Activated CD4-positive, alpha-beta T cell treated with anti-CD3 and anti-CD28 coated beads, Interleukin-2, amount 50 U/mL, for 48 hours (primary cell): ENCODE measurements around the gene GCN1.
"Not testable (repeated sequence)": the region's sequence is repeated elsewhere in the genome, so short reads cannot be mapped to it uniquely, and the experiment has no call there.

ENCODE experiments used
- DNase-seq, 2 experiments: peaks; one replicate each; pipeline ENCODE4 v3.0.0-alpha.2; 2020

The GCN1 gene

DNA sequence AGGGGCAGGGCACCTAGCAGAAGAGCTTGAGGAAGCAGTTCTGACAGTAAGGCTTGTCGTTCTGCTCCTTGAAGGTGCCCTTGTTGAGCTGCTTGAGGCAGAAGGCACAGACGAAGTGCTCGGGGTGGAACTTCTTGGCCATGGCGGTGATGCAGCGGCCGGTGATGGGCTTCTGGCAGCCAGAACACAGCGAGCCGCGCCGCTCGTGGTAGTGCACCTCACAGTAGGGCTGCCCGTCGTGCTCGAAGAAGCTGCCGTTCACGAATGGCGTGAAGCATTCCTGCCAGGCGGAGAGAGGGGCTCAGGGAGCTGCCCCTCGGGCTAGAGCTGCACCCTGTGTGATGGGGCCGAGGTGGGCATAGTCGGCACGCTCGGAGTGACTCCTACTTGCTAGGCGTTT, 17.8 kb upstream of the GCN1 start:
- no peak for DNase-seq

DNA sequence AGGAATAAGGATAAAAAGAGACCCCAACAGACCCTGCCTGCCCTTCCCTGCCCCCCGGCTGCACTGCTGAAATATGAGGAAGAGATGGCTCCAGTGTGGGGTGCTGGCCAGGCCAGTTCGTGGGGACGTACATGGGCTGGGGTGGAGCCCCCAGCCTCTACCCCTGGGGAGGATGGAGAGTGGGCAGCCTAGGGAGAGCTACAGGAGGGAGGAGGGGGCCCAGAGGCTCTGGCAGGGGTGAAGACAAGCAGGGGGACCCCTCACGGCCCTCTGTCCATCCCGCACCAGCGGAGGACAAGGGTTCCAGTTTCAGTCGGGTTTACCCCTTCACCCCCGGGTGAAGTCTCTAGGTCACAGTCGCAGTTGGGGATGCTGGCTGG, 17.4 kb upstream of the GCN1 start:
- no peak for DNase-seq

DNA sequence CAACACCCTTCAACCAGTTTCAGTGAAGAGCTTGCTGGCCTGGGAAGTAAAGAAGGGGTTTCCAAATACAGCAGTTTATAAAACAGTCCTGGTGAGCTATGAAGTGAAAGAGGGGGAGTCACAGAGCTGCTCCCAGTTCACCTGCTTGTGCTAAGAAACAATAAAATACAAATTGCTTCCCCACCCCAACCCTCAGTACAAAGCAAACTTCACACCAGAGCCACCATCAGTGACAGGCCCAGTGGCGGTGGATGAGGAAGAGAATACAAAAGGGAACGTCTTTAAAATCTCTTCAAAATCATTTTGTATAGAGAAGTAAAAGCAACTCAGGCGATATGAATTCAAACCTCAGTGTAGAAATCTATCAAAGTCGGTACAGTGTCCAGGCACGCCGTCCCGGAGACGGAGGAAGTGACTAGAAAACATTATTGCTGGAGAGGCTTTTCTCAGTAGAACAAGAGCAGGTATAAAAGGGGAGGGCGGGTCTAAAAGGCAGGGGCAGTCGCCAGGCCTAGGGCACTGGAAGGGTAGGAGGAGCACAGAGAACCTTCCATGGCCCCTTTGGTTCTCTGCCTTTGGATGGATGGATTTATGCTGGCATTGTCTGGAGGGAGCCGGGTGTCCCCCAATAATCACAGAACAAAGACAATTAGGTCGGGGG, 16.9 kb upstream of the GCN1 start:
- DNase-seq, result no peak

DNA sequence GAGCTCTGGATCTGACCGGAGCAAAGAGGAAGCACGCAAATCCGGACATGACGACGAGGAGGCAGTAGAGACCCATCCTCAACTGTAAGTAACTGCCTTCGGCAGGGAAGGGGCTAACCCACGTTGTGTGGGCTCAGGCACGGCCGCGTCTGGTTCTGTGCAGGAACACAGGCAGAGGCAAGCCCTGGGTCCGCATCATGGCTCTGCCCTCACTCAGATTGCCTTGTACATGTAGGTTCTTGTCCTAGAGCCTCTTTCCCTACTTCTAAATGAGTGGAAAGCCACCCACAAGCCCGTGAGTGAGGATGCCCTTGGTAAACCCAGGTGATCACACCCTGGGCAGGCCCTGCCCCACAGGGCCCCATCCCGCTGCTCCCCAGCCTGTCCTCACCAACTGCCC, 15.3 kb upstream of the GCN1 start:
- no peak for DNase-seq

DNA sequence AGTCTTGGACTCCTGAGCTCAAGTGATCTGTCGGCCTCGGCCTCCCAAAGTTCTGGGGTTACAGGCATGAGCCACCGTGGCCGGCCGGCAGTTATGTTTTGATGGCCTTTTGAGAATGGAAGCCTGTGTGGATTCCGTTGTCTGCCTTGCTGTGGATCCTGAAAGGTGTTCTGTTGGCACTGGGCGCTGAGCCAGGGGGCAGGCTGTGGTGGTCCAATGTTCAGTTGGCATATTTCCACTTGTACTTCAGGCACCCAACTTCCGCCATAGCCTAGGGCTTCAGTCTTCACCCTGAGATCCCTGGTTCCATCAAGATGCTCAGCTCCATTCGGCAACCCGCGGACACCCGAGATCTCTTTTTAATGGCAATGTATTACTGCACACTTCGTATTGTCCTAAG, 12.7 kb upstream of the GCN1 start:
- DNase-seq, result no peak

DNA sequence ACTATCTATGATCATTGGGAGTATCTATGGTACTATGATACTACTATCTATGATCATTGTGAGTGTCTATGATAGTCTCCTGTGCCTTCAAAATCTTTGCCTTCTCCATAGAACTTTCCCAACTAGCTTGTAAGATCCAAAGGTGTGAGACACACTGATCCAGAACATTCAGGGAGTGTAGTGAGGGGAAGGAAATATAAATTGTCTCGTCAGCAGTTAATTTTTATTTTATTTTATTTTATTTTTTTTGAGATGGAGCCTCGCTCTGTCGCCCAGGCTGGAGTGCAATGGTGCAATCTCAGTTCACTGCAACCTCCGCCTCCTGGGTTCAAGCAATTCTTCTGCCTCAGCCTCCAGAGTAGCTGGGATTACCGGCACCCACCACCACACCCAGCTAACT, 12.3 kb upstream of the GCN1 start:
- not testable (repeated sequence) for DNase-seq

DNA sequence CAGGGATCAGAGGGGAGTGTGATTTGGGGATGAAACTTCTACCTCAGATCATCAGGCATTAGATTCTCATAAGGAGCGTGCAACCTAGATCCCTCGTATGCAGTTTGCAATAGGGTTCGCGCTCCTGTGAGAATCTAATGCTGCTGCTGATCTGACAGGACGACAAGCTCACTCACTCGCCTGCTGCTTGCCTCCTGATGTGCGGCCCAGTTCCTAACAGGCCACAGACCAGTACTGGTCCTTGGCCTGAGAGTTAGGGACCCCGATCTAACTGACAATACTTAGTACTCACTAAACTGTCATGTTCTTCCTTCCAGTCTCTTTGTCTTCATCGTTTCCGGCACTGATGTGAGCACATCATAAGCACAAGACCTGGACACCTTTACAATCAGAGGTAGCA, 11.7 kb upstream of the GCN1 start:
- no peak for DNase-seq

DNA sequence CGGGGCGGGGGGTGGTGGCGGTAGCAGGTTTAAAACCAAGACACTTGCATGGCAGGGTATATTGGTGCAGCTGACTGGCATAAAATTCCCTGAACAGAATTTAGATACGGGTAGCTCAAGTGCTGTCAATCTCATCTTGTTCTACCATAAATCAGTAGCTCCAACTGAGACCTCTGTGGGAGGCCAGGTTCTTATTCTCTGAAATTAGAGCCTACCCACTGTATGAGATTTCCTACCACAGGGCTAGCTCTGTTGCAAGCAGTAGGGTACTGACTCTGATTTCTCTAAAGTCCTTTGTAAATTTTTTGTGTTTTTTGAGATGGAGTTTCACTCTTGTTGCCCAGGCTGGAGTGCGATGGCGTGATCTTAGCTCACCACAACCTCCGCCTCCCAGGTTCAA, 9.7 kb upstream of the GCN1 start:
- no peak for DNase-seq

DNA sequence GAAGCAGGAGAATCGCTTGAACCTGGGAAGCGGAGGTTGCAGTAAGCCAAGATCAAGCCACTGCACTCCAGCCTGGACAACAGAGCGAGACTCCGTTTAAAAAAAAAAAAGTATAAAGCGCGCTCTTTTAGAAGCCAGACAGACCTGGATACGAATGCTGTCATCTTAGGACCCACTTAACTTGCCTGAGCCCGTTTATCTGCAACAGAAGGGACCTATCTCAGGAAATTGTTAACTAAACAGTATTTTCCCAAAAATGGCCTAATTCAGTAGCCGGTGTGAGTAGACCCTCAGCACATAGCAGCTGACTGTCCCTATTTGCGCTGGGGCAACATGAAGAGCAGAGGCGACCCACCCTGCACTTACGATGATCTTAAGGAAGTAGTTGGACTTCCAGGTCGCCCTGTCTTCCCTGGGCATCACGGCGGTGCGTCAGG, 5.9 kb upstream of the GCN1 start:
- no peak for DNase-seq

DNA sequence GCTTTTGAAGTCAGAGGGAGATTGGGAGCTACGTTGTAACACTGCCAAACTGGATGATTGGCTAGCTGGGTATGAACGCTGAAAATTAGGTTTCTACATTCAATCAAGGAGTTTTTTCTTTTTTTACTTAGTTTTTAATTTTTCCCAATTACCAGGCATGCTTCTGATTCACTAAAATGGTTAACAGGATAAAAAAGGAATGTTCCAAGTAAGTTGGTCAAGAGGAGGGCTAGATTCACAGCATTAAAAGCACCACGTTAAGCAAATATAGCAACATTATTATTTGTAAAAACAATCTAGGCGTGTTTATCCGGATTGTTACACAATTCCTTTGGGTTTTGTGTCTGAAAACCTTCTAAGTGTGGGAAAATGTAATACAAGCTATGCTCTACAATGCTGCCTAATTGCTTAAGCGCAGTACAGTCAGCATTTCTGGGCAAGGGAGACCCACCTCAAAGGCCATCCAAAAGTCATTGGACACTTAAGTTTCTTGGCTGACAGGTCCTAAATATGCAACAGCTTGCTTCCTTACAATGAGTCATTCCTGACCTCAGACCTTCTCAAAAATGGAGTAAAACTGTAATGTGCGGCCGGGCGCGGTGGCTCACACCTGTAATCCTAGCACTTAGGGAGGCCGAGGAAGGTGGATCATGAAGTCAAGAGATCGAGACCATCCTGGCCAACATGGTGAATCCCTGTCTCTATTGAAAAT, 5.2 kb upstream of the GCN1 start:
- DNase-seq, result peak; percentile 48 to 64

DNA sequence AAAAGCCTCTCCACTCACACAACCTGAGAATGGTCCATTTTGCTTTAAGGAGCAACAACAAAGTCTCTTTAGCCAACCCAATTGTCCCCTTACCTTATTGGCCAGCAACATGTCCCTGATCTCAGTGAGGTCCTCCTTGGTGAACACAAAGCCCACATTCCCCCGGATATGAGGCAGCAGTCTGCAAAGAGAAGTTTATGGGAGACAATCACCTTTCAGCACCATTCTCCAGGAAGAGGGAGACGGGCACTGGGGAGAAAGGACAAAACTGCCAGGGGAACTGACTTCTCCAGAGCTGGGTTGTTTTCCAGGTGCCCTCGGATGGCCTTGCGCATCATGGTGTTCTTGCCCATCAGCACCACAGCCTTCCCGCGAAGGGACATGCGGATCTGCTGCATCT, 4.5 kb upstream of the GCN1 start:
- DNase-seq, result peak; percentile 20 to 21

DNA sequence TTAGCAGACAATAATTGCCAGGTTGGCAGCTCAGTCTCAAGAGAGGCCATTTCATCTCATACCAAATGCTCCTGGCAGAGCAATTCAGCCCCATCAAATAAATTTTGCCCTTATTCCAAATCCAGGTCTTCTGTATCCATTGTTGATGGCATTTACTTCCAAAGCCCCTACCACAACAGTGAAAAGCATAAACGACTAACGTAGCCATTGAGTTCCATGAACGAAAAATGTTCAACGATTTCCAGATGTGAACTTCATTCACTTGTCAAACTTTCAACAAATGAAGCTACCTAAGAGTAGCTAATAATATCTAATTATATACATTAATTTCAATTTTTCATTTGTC, 3.0 kb upstream of the GCN1 start:
- no peak for DNase-seq

DNA sequence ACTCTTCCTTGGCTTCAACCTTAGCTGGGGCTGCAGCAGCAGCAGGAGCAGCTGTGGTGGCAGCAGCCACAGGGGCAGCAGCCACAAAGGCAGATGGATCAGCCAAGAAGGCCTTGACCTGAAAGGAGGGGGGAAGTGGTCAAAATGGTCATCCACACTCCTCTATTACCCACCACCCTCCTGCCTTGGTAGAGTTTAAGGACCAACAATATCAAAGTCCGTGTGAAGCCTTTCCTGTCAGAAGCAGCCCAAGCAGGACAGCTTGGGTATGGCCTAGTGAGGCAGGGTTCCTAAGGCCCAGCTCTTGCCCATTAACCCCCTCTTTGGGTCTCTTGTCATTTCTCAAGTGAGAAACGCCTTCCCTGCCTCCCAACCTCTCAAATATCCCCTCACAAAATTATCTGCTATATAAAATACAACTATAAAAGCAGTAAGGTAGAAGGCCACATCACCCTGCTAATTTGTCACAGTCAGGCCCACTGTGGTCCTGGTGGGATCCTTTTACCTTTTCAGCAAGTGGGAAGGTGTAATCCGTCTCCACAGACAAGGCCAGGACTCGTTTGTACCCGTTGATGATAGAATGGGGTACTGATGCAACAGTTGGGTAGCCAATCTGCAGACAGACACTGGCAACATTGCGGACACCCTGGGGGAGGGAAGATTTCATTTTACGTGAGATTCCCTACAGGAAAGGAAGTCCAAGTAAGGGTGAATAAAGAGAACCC, 2.5 kb upstream of the GCN1 start:
- DNase-seq, result peak; percentile 12

DNA sequence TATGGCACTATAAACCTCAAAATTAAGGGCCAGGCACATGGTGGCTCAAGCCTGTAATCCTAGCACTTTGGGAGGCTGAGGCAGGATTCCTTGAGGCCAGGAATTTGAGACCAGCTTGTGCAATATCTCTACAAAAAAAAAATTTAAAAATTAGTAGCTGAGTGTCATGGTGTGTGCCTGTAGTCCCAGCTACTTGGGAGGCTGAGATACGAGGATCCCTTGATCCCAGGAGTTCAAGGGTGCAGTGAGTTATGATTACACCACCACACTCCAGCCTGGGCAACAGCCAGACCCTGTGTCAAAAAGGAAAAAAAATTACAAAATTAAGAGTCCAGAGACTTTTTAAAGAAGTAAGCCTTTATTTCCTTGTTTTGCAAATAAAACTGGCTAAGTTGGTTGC, 1.8 kb upstream of the GCN1 start:
- peak in 1 of 2 experiments; percentile 11 for DNase-seq

DNA sequence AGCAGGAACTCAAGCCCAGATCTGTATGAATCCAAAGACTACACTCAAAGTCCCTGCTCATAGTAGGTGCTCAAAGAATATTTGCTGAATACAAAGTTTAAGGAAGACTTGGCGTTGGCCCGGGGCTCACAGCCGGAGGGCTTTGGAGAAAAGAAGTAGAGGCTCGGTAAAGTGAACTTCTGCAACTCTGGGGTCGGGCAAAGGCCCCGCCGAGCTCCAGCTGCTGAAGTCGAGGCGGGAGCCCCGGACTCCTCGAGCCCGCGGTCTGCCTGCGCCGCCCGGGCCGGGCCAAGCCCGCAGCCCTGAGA, 335 bp downstream of the GCN1 start:
- no peak for DNase-seq

DNA sequence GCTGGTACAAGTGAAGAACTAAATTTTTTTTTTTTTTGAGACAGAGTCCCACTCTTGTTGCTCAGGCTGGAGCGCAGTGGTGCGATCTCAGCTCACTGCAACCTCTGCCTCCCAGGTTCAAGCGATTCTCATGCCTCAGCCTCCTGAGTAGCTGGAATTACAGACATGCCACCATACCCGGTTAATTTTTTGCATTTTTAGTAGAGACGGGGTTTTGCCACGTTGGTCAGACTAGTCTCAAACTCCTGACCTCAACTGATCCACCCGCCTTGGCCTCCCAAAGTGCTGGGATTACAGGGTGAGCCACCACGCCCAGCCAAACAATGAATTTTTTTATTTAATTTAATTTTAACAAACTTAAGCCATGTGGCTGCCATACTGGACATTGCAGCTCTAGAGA, 1.2 kb downstream of the GCN1 start:
- not testable (repeated sequence) for DNase-seq

DNA sequence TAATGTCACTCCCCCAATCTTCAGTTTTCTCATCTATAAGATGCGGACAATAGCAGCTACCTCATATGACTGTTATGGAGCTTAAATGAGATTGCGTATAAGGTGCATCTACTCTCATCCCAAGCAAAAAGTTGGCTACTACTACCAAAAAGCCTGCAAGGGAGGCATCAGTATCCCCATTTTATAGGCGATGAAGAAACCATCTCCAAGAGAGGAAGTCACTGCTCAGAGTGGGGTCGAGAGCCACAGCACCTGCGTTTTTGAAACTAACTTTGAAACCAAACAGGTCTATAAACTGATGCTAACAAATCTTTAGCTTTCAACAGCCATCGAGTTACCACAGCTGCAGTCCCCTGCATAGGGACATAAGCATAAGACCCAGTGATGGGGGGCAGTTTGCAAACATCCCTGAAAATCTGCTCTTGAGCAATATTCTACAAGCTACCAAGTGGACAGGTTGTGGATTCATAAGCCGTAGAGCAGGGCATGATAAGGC, 3.5 kb downstream of the GCN1 start:
- DNase-seq, result no peak

DNA sequence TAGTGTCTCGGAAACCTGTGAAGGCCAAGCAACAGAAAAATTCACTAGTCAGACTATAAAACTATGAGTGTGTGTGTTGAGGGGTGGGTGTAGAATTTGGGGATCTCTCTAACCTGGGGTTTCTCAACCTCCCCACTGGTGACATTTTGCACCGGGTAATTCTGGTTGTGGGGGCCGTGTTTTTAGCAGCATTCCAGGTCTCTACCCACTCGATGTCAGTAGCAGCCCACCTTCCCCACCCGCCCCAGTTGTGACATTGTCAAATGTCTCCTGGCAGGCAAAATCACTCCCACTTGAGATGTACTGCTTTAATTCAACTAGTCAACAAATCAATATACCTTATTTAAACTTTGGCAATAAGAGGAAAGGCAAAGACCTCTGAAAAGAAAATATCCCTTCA, 4.1 kb downstream of the GCN1 start:
- no peak for DNase-seq

DNA sequence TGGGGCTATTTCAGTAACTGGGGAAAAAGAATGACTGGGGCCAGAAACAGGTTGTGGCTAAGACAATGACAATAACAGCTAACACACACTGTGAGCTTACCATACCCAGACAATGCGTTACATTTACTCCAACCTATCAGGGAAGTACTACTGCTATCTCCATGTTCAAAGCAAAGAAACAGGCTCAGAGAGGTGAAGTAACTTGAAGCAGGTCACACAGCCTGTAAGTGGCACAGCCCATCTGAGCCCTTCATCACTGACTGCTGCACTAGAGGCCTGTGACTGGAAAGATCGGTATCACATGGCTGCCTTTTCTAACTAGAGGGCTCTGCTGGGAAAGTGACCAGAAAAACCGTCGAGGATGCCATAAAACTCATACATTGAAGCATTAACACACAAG, 7.9 kb downstream of the GCN1 start:
- no peak for DNase-seq

DNA sequence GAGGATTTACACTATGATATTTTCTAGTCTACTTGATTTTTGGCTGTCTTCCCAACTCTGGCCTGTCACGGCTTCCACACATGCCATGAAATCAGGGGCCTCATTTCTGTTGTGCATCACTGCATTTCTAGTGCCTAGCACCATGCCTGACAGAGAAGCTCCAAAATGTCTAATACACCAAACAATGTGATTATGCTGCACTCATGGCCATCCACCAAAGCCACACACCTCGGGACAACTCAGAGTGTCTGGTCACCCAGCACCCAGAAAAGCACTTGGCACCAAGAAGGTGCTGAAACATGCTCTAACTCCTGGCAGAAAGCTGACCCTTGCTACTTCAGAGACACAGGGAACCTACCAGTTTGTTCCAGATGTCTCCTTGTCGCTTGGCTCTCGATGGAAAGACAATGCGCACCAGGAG, 11.3 kb downstream of the GCN1 start:
- DNase-seq, result no peak

DNA sequence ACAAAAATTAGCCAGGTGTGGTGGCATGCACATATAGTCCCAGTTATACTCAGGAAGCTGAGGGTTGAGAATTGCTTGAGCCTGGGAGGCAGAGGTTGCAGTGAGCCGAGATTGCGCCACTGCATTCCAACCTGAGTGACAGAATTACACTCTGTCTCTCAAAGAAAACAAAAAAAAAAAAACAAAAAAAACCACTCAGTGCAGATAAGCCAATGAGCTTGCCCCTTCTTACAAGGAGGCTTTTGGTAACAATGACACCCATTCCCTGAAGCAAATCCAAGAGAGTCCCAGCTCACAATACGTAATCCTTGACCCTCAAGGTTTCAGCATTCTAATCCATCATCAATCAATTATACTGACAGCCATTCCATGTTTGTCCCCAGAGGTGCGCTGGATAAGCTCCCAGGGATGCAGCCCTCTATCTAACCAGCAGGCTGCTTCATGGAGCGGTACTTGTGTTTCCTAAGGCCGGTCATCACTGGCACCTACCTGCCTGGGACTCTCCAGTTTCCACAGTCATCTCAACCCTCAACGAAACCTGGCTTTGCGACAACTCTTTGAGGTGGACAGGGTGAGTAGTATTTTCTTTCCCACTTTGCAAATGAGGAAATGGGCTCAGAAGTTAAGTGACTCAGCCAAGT, 12.4 kb downstream of the GCN1 start:
- no peak for DNase-seq

DNA sequence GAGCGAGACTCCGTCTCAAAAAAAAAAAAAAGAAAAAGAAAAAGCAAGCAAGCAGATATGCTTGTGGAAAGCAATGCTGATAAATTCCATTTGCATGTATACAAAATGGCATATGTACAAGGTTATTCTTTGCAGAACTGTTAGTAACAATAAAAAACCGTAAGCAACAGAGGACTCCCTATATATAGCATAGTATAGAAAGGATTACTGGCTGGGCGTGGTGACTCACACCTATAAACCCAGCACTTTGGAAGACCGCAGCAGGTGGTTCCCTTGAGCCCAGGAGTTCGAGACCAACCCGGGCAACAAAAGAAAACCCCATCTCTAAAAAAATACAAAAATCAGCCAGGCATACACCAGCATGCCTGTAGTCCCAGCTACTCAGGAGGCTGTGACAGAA, 13.5 kb downstream of the GCN1 start:
- DNase-seq, result no peak

DNA sequence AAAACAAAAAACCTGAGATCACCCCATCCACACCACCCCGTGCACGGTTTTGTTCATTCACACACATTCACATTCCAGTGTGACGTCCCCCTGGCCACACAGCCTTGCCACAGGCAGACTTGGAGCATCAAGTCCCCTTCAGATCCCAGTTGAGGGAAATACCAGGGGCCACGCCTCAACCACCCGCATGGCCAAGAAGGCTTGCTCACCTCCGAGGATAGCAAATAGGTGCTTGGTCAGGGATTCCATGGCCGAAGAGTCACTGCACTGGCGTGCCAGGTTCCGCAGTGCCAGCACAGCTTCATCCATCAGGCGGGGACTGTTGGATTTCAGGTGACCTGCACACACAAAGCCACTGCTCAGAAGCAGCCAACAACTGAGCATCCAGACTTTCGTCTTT, 19.0 kb downstream of the GCN1 start:
- DNase-seq, result no peak

DNA sequence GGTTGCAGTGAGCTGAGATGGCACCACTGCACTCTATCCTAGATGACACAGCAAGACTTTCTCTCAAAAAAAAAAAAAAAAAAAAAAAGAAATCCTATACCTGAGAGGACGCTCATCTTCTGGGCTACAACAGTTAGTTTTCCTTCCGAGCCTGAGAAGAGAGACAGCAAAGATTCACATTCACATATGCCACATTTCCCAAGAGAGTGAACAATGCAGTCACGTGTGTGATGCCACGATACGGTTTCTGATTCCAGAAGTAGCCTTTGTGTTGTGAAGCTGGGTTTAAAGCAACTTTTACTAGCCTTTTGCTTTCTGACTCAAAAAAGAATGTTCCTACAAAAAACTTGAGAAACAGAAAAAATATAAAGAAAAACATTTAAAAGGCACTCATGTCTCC, 19.5 kb downstream of the GCN1 start:
- no peak for DNase-seq
